ENCODE measurements around the gene PGAM4. TPM values are rescaled to one million over a fixed set of nuclear protein-coding genes. Genes with fewer than 3 reads are reported as not detected.

PGAM4 gene
- total RNA-seq (2021; fragmentation: NEBNext Ultra II Directional; extraction: Animal tissue kit (Norgen Biotek cat#: 25700)): under 1 TPM in 2 of 6 experiments, not detected in 4; 0.23 to 0.65 TPM
- long read RNA-seq: 0 reads

- no peak within 1 kb of the TSS for H3K27ac Mint-ChIP-seq
- TF ChIP-seq, protein P1, sequence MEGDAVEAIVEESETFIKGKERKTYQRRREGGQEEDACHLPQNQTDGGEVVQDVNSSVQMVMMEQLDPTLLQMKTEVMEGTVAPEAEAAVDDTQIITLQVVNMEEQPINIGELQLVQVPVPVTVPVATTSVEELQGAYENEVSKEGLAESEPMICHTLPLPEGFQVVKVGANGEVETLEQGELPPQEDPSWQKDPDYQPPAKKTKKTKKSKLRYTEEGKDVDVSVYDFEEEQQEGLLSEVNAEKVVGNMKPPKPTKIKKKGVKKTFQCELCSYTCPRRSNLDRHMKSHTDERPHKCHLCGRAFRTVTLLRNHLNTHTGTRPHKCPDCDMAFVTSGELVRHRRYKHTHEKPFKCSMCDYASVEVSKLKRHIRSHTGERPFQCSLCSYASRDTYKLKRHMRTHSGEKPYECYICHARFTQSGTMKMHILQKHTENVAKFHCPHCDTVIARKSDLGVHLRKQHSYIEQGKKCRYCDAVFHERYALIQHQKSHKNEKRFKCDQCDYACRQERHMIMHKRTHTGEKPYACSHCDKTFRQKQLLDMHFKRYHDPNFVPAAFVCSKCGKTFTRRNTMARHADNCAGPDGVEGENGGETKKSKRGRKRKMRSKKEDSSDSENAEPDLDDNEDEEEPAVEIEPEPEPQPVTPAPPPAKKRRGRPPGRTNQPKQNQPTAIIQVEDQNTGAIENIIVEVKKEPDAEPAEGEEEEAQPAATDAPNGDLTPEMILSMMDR (IDR thresholded peaks at IDR 0.05): no peak
- no peaks in the 10 kb centered on the region for H3K27me3 Mint-ChIP-seq (ENCODE audit: insufficient read depth)
- H3K9me3 Mint-ChIP-seq: no peaks in the 10 kb centered on the region
- no peaks in the 10 kb centered on the region for H3K4me1 Mint-ChIP-seq (ENCODE audit: low read depth)
- no peak within 1 kb of the TSS for H3K4me3 Mint-ChIP-seq
- H3K36me3 Mint-ChIP-seq (ENCODE audit: low read depth): no peaks in the 10 kb centered on the region
- DNase-seq: no peak
Observed at GRCh38 chrX:77969538-77969937, at the start of gene PGAM4. TSS of gene PGAM4 (minus strand) at chrX:77969638. CDS start at chrX:77969638, 0 bp downstream.

- Mint-ChIP-seq H3K4me1 (ENCODE audit: low read depth) (no peaks in the 10 kb centered on the region), H3K4me3 (no peak overlapping the region), H3K9me3 (no peaks in the 10 kb centered on the region), H3K27me3 (ENCODE audit: insufficient read depth) (no peaks in the 10 kb centered on the region), H3K36me3 (ENCODE audit: low read depth) (no peaks in the 10 kb centered on the region), H3K27ac (no peak overlapping the region)
- DNase-seq: peak; percentile 12
- TF ChIP-seq, protein P1 (IDR thresholded peaks at IDR 0.05): no peak
Observed at GRCh38 chrX:78011846-78012245, 42.4 kb upstream of the PGAM4 start.

- no peak overlapping the region for H3K4me3 Mint-ChIP-seq
- TF ChIP-seq, protein P1 (IDR thresholded peaks at IDR 0.05): no peak
- no peak for DNase-seq
- H3K36me3 Mint-ChIP-seq (ENCODE audit: low read depth): no peaks in the 10 kb centered on the region
- H3K4me1 Mint-ChIP-seq (ENCODE audit: low read depth): peaks cover 11% of the 10 kb centered on the region
- no peak overlapping the region for H3K27ac Mint-ChIP-seq
- H3K27me3 Mint-ChIP-seq (ENCODE audit: insufficient read depth): no peaks in the 10 kb centered on the region; the same call in 1 of the 2 replicates
- H3K9me3 Mint-ChIP-seq: peaks cover 4% of the 10 kb centered on the region; the same call in 1 of the 2 replicates
Observed at GRCh38 chrX:77979870-77980269, 10.4 kb upstream of the PGAM4 start.

GRCh38 chrX:77977518-77977917 is 8.1 kb upstream of the PGAM4 start:
- Mint-ChIP-seq H3K36me3 (ENCODE audit: low read depth) (no peaks in the 10 kb centered on the region), H3K27ac (no peak overlapping the region), H3K4me1 (ENCODE audit: low read depth) (peaks cover 11% of the 10 kb centered on the region), H3K27me3 (ENCODE audit: insufficient read depth) (no peaks in the 10 kb centered on the region; the same call in 1 of the 2 replicates), H3K4me3 (no peak overlapping the region), H3K9me3 (peaks cover 4% of the 10 kb centered on the region; the same call in 1 of the 2 replicates)
- TF ChIP-seq, protein P1 (IDR thresholded peaks at IDR 0.05): no peak
- no peak for DNase-seq

DNA sequence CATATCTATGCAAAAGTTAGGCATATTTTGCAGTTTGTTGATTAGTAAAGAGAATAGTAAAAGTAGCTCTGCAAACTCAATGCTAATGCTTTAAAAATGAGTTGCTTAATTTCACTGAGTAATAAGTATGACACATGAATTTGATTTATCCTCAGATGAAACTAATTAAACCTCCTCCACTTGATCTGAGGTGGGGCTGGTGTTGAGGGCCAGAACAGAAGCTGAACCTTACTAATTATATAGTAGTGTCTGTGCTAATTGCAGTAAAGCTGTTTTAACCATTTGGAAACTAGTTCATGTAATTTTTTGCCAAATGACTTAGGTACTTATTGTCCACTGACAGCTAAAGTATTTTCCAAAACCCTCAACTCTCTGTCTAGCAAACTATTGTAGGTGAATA is 7.7 kb upstream of the PGAM4 start:
- TF ChIP-seq, protein P1 (IDR thresholded peaks at IDR 0.05): no peak
- Mint-ChIP-seq H3K27ac (no peak overlapping the region), H3K36me3 (ENCODE audit: low read depth) (no peaks in the 10 kb centered on the region), H3K4me3 (no peak overlapping the region), H3K4me1 (ENCODE audit: low read depth) (peaks cover 11% of the 10 kb centered on the region), H3K9me3 (peaks cover 4% of the 10 kb centered on the region; the same call in 1 of the 2 replicates), H3K27me3 (ENCODE audit: insufficient read depth) (no peaks in the 10 kb centered on the region; the same call in 1 of the 2 replicates)
- DNase-seq: no peak

Measured in HFFc6 (cell line).